ENCODE data around the gene ERCC5. TPM values are rescaled to one million over a fixed set of nuclear protein-coding genes. Genes with fewer than 3 reads are reported as not detected.

The ERCC5 gene
- total and polyA plus RNA-seq, 2 donors (not counting 3 experiments of a cell fraction or from before 2014, with no cell fraction given), result 12.5 to 40.1 TPM

- CTCF ChIA-PET, result interaction anchor here (0.9 kb wide), 1 partner anchor 9 kb away, joined by 3 read pairs; no protein-coding TSS in a partner anchor
- Histone ChIP-seq H3K4me3 (replicated peaks in 1 of 3; ENCODE audit: insufficient read depth in 1 of 3, low read depth in 1 of 3, low read length in 3 of 3) (no peak overlapping the region), H4K20me1 (replicated peaks; ENCODE audit: control insufficient read depth, extremely low read depth, insufficient read depth, low read length) (no peaks in the 10 kb centered on the region), H3K9me3 (replicated peaks; ENCODE audit: control insufficient read depth, insufficient read depth, low read length) (no peaks in the 10 kb centered on the region), H3K27me3 (ENCODE audit: control insufficient read depth in 2 of 2, insufficient read depth in 2 of 2, low read length in 2 of 2) (no peaks in the 10 kb centered on the region), H3K27ac (ENCODE audit: insufficient read depth, low read depth, low read length) (no peak overlapping the region), H3K9ac (replicated peaks; ENCODE audit: extremely low read depth, insufficient read depth, low read length) (no peak overlapping the region), H3K36me3 (ENCODE audit: control insufficient read depth in 2 of 2, extremely low read depth in 1 of 2, insufficient read depth in 2 of 2, low read length in 2 of 2) (peaks cover 7 to 16% of the 10 kb centered on the region in 2 experiments), H3K4me2 (ENCODE audit: insufficient read depth, low read length) (peak overlapping the region; percentile 39), H2AFZ (ENCODE audit: low read depth, low read length) (no peak overlapping the region), H3K4me1 (ENCODE audit: control insufficient read depth, extremely low read depth, insufficient read depth, low read length) (peaks cover 7% of the 10 kb centered on the region), H3K79me2 (ENCODE audit: control insufficient read depth, insufficient read depth, low read length) (peaks cover 4% of the 10 kb centered on the region), H3K9me1 (replicated peaks; ENCODE audit: control insufficient read depth, extremely low read depth, insufficient read depth, low read length) (no peaks in the 10 kb centered on the region)
- TF ChIP-seq GATA2 (IDR thresholded peaks at IDR 0.05; ENCODE audit: insufficient read depth, insufficient read length, low read depth, low read length) (no peak), POLR2AphosphoS5 (IDR thresholded peaks at IDR 0.05; ENCODE audit: insufficient read depth, low read depth, low read length) (no peak), FOS (IDR thresholded peaks at IDR 0.05; ENCODE audit: borderline replicate concordance, insufficient read depth, low read length) (peak; percentile 25)
- intact Hi-C loops (cut with micrococcal nuclease), result no loop called here
- FAIRE-seq, result peak; percentile 43
- BruUV-seq (replicated peaks), result no TSS peak
- peak; percentile 6 for DNase-seq (ENCODE audit: low read depth, low spot score)
- POLR2A ChIA-PET, result no interaction called here
- dilution Hi-C loops (cut with MboI; ENCODE audit: extremely low pct_ligation_motif_present, low sequenced_read_pairs), result loop anchor here (25.0 kb wide), 1 partner anchor 286 kb away; the partner anchor contains the start of gene TPP2
These were observed 27.8 kb downstream of the ERCC5 start for GRCh38 chr13:102873653-102874052.

DNA sequence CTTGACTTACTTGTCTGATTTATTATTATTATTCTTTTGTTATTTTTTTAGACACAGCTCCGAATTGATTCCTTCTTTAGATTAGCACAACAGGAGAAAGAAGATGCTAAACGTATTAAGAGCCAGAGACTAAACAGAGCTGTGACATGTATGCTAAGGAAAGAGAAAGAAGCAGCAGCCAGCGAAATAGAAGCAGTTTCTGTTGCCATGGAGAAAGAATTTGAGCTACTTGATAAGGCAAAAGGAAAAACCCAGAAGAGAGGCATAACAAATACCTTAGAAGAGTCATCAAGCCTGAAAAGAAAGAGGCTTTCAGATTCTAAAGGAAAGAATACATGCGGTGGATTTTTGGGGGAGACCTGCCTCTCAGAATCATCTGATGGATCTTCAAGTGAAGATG, 29.4 kb downstream of the ERCC5 start:
- POLR2A ChIA-PET, result no interaction called here
- Histone ChIP-seq H3K4me2 (ENCODE audit: insufficient read depth, low read length) (no peak overlapping the region), H4K20me1 (replicated peaks; ENCODE audit: control insufficient read depth, extremely low read depth, insufficient read depth, low read length) (no peaks in the 10 kb centered on the region), H3K27ac (ENCODE audit: insufficient read depth, low read depth, low read length) (no peak overlapping the region), H3K9me3 (replicated peaks; ENCODE audit: control insufficient read depth, insufficient read depth, low read length) (no peaks in the 10 kb centered on the region), H2AFZ (ENCODE audit: low read depth, low read length) (no peak overlapping the region), H3K27me3 (ENCODE audit: control insufficient read depth in 2 of 2, insufficient read depth in 2 of 2, low read length in 2 of 2) (no peaks in the 10 kb centered on the region), H3K9ac (replicated peaks; ENCODE audit: extremely low read depth, insufficient read depth, low read length) (no peak overlapping the region), H3K9me1 (replicated peaks; ENCODE audit: control insufficient read depth, extremely low read depth, insufficient read depth, low read length) (no peaks in the 10 kb centered on the region), H3K79me2 (ENCODE audit: control insufficient read depth, insufficient read depth, low read length) (peaks cover 4% of the 10 kb centered on the region), H3K4me3 (replicated peaks in 1 of 3; ENCODE audit: insufficient read depth in 1 of 3, low read depth in 1 of 3, low read length in 3 of 3) (no peak overlapping the region), H3K4me1 (ENCODE audit: control insufficient read depth, extremely low read depth, insufficient read depth, low read length) (peaks cover 7% of the 10 kb centered on the region), H3K36me3 (ENCODE audit: control insufficient read depth in 2 of 2, extremely low read depth in 1 of 2, insufficient read depth in 2 of 2, low read length in 2 of 2) (peaks cover 7 to 12% of the 10 kb centered on the region in 2 experiments)
- CTCF ChIA-PET, result no interaction called here
- BruUV-seq (replicated peaks), result no TSS peak
- no peak for FAIRE-seq
- dilution Hi-C loops (cut with MboI; ENCODE audit: extremely low pct_ligation_motif_present, low sequenced_read_pairs) (no loop called here), intact Hi-C loops (cut with micrococcal nuclease) (no loop called here)
- DNase-seq (ENCODE audit: low read depth, low spot score), result no peak
- TF ChIP-seq MYC (IDR thresholded peaks at IDR 0.05; ENCODE audit: low read depth, low read length), result no peak
- no peak for TF ChIP-seq CTCF (IDR thresholded peaks at IDR 0.05; ENCODE audit: extremely low read depth in 1 of 2, insufficient read depth in 1 of 2, low read depth in 1 of 2, low read length in 2 of 2)
- no peak for TF ChIP-seq MAX (IDR thresholded peaks at IDR 0.05; ENCODE audit: insufficient read depth, insufficient read length)
- no peak for TF ChIP-seq JUN (IDR thresholded peaks at IDR 0.05; ENCODE audit: borderline replicate concordance, insufficient read depth, insufficient read length, low read depth)
- TF ChIP-seq GATA2 (IDR thresholded peaks at IDR 0.05; ENCODE audit: insufficient read depth, insufficient read length, low read depth, low read length), result no peak
- TF ChIP-seq POLR2A (IDR thresholded peaks at IDR 0.05; ENCODE audit: low read depth, low read length), result no peak
- no peak for TF ChIP-seq POLR2AphosphoS5 (IDR thresholded peaks at IDR 0.05; ENCODE audit: insufficient read depth, low read depth, low read length)
- TF ChIP-seq FOS (IDR thresholded peaks at IDR 0.05; ENCODE audit: borderline replicate concordance, insufficient read depth, low read length), result no peak
- TF ChIP-seq EZH2 (IDR thresholded peaks at IDR 0.05; ENCODE audit: borderline replicate concordance, low read depth, low read length, severe bottlenecking), result no peak
